Activated gamma-delta T cell treated with anti-CD3 and anti-CD28 coated beads, Interleukin-2, amount 50 U/mL, for 16 hours (primary cell): Measurements from ENCODE around the gene KAZALD1.

Experiments
- DNase-seq: peaks from one replicate; pipeline ENCODE4 v3.0.0-alpha.2; 2020; ENCODE audit warnings: low read depth

KAZALD1 gene

GRCh38 chr10:101067356-101068083 lies 5.7 kb downstream of the KAZALD1 start:
- DNase-seq = peak; percentile 63

- no peak for DNase-seq
These were observed 7.7 kb downstream of the KAZALD1 start for GRCh38 chr10:101069441-101069840.

GRCh38 chr10:101070098-101070497 lies 8.3 kb downstream of the KAZALD1 start:
- DNase-seq = no peak

- DNase-seq = no peak
These were observed 9.6 kb downstream of the KAZALD1 start for GRCh38 chr10:101071267-101071884.

- no peak for DNase-seq
These were observed 10.2 kb downstream of the KAZALD1 start for GRCh38 chr10:101071885-101072433.

GRCh38 chr10:101072923-101073322 lies 11.1 kb downstream of the KAZALD1 start:
- DNase-seq = no peak

- DNase-seq = no peak
These were observed 11.8 kb downstream of the KAZALD1 start for GRCh38 chr10:101073631-101074030.

GRCh38 chr10:101075775-101076174 lies 14.0 kb downstream of the KAZALD1 start:
- no peak for DNase-seq

- no peak for DNase-seq
These were observed 14.8 kb downstream of the KAZALD1 start for GRCh38 chr10:101076630-101077029.

GRCh38 chr10:101079874-101080273 lies 18.1 kb downstream of the KAZALD1 start:
- DNase-seq = no peak

- DNase-seq = no peak
These were observed 19.4 kb downstream of the KAZALD1 start for GRCh38 chr10:101080933-101081931.

- no peak for DNase-seq
These were observed 24.1 kb downstream of the KAZALD1 start for GRCh38 chr10:101085846-101086245.

GRCh38 chr10:101087376-101087775 lies 25.6 kb downstream of the KAZALD1 start:
- DNase-seq = no peak

GRCh38 chr10:101087965-101088364 lies 26.2 kb downstream of the KAZALD1 start:
- no peak for DNase-seq

GRCh38 chr10:101089520-101090299 lies 27.9 kb downstream of the KAZALD1 start:
- DNase-seq = no peak

- no peak for DNase-seq
These were observed 28.8 kb downstream of the KAZALD1 start for GRCh38 chr10:101090597-101090996.

GRCh38 chr10:101091546-101092290 lies 29.9 kb downstream of the KAZALD1 start:
- no peak for DNase-seq

GRCh38 chr10:101092881-101093354 lies 31.1 kb downstream of the KAZALD1 start:
- no peak for DNase-seq

- no peak for DNase-seq
These were observed 32.5 kb downstream of the KAZALD1 start for GRCh38 chr10:101094121-101094879.

GRCh38 chr10:101095004-101095403 lies 33.2 kb downstream of the KAZALD1 start:
- no peak for DNase-seq
